ENCODE measurements around the gene DCBLD1. TPM values are rescaled to one million over a fixed set of nuclear protein-coding genes. Genes with fewer than 3 reads are reported as not detected.

DCBLD1 gene
- total RNA-seq, 1 experiment from 2014 or later: 69.3 TPM

DNA sequence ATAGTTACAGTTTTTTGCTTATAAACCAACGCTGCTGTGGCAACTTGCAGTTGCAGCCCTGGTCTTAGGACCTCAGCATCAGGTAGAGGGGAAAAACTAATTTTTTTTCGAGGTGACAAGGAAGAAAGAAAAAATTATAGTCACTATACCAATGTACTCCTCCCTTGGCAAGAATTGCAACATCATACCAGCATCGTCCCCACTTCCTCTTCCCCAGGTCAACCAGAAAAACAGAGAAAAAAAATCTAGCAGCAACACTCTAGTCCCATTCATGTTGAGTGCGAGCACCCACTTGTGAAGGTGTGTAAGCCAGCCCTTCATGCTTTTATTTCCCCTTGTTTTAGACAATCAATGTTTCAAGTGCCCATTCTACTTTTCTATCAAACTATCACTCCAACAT, 13.1 kb upstream of the DCBLD1 start:
- Histone ChIP-seq H3K4me1 (no peaks in the 10 kb centered on the region), H3K9me3 (no peaks in the 10 kb centered on the region), H3K27me3 (replicated peaks; ENCODE audit: control insufficient read depth, insufficient read depth, low read length) (no peaks in the 10 kb centered on the region), H3K36me3 (ENCODE audit: control insufficient read depth, insufficient read depth, low read length) (no peaks in the 10 kb centered on the region), H3K4me3 (ENCODE audit: low read depth, low read length) (no peak overlapping the region)
- Mint-ChIP-seq H3K27me3 (ENCODE audit: insufficient read depth, unreplicated experiment) (no peaks in the 10 kb centered on the region), H3K4me3 (ENCODE audit: unreplicated experiment) (no peak overlapping the region), H3K9me3 (ENCODE audit: unreplicated experiment) (no peaks in the 10 kb centered on the region), H3K27ac (ENCODE audit: unreplicated experiment) (no peak overlapping the region), H3K4me1 (ENCODE audit: low read depth, unreplicated experiment) (no peaks in the 10 kb centered on the region), H3K36me3 (ENCODE audit: insufficient read depth, unreplicated experiment) (no peaks in the 10 kb centered on the region)
- ChIA-PET POLR2A (no interaction called here), CTCF (no interaction called here)
- no TSS peak for BruUV-seq (replicated peaks)
- no peak for DNase-seq
- intact Hi-C loops (cut with micrococcal nuclease; ENCODE audit: unreplicated experiment): no loop called here
- TF ChIP-seq CTCF (IDR thresholded peaks at IDR 0.05; ENCODE audit: insufficient read depth in 1 of 2, low read depth in 1 of 2, low read length in 1 of 2, severe bottlenecking in 1 of 2, unreplicated experiment in 1 of 2): no peak

DNA sequence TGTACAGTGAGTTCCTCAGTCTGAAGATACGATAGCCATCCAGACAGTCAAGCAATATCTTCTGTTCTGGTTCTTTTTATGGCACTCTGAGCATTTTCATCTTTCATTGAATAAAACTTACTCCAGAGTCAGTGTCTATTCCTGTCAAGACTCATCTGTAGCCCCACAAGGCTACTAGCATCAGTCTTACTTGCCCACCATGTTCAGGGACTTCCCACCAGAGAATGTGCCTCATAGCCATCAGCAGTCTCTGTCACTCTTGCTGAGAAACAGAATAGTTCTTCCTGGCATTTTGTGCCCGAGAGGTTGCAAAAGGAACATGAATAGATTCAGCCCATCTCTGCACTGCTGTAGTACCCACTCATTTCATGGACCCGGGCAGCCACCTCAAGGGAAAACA, 12.7 kb upstream of the DCBLD1 start:
- no peak for TF ChIP-seq CTCF (IDR thresholded peaks at IDR 0.05; ENCODE audit: insufficient read depth in 1 of 2, low read depth in 1 of 2, low read length in 1 of 2, severe bottlenecking in 1 of 2, unreplicated experiment in 1 of 2)
- Mint-ChIP-seq H3K4me1 (ENCODE audit: low read depth, unreplicated experiment) (no peaks in the 10 kb centered on the region), H3K36me3 (ENCODE audit: insufficient read depth, unreplicated experiment) (no peaks in the 10 kb centered on the region), H3K27ac (ENCODE audit: unreplicated experiment) (no peak overlapping the region), H3K27me3 (ENCODE audit: insufficient read depth, unreplicated experiment) (no peaks in the 10 kb centered on the region), H3K9me3 (ENCODE audit: unreplicated experiment) (no peaks in the 10 kb centered on the region), H3K4me3 (ENCODE audit: unreplicated experiment) (no peak overlapping the region)
- Histone ChIP-seq H3K27me3 (replicated peaks; ENCODE audit: control insufficient read depth, insufficient read depth, low read length) (no peaks in the 10 kb centered on the region), H3K4me3 (ENCODE audit: low read depth, low read length) (no peak overlapping the region), H3K4me1 (0 out of 2 replicates have a peak, but pooled peaks cover 3% of the 10 kb centered on the region), H3K36me3 (ENCODE audit: control insufficient read depth, insufficient read depth, low read length) (no peaks in the 10 kb centered on the region), H3K9me3 (no peaks in the 10 kb centered on the region)
- no peak for DNase-seq
- POLR2A ChIA-PET: no interaction called here
- CTCF ChIA-PET: no interaction called here
- intact Hi-C loops (cut with micrococcal nuclease; ENCODE audit: unreplicated experiment): no loop called here
- no TSS peak for BruUV-seq (replicated peaks)

DNA sequence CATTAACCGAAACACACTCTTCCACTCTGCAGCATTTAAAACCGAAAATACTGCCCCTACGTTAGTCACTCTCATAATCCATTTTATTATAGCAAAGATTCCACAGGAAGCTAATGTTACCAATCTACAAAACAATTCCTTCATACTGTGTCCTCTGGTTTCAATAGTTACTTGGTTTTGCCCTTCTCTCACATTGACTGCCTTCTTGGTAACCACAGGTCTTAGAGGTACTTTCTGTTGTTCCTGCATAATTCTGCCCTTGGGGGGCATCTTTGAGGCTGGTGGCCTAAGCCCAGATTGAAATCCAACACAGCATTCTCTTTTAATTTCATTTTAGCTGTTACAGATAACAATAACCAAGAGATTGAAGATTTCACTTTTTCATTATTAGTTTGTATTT, 9.8 kb upstream of the DCBLD1 start:
- TF ChIP-seq CTCF (IDR thresholded peaks at IDR 0.05; ENCODE audit: insufficient read depth in 1 of 2, low read depth in 1 of 2, low read length in 1 of 2, severe bottlenecking in 1 of 2, unreplicated experiment in 1 of 2): no peak
- intact Hi-C loops (cut with micrococcal nuclease; ENCODE audit: unreplicated experiment): no loop called here

More for the DNA sequence above, 9.8 kb upstream of the DCBLD1 start:
- no peak for DNase-seq
- no peaks in the 10 kb centered on the region for H3K36me3 ChIP-seq (ENCODE audit: control insufficient read depth, insufficient read depth, low read length)
- no TSS peak for BruUV-seq (replicated peaks)
- H3K27me3 ChIP-seq (replicated peaks; ENCODE audit: control insufficient read depth, insufficient read depth, low read length): no peaks in the 10 kb centered on the region
- Mint-ChIP-seq H3K4me1 (ENCODE audit: low read depth, unreplicated experiment) (peaks cover 10% of the 10 kb centered on the region), H3K27ac (ENCODE audit: unreplicated experiment) (no peak overlapping the region), H3K36me3 (ENCODE audit: insufficient read depth, unreplicated experiment) (no peaks in the 10 kb centered on the region), H3K27me3 (ENCODE audit: insufficient read depth, unreplicated experiment) (no peaks in the 10 kb centered on the region), H3K9me3 (ENCODE audit: unreplicated experiment) (no peaks in the 10 kb centered on the region), H3K4me3 (ENCODE audit: unreplicated experiment) (no peak overlapping the region)
- no peak overlapping the region for H3K4me3 ChIP-seq (ENCODE audit: low read depth, low read length)
- ChIA-PET CTCF (no interaction called here), POLR2A (no interaction called here)
- peaks cover 17% of the 10 kb centered on the region for H3K4me1 ChIP-seq
- H3K9me3 ChIP-seq: no peaks in the 10 kb centered on the region

Data from Caco-2 (cell line).